ENCODE results near the gene TAOK2. TPM values are rescaled to one million over a fixed set of nuclear protein-coding genes. Genes with fewer than 3 reads are reported as not detected.

TAOK2 gene
- total and polyA plus RNA-seq, 2 of the 13 experiments (the other 11 are each of a cell fraction or from before 2014, with no cell fraction given) = 17.4 to 43.2 TPM

- TF ChIP-seq PATZ1 (CRISPR knock-in tag; IDR thresholded peaks at IDR 0.05) = peak; percentile 94
- 0 out of 2 replicates have a peak, but pooled peaks have one; percentile 67 for TF ChIP-seq SNAI1 (CRISPR knock-in tag; IDR thresholded peaks at IDR 0.05; ENCODE audit: borderline replicate concordance)
- TF ChIP-seq GMEB1 (CRISPR knock-in tag; IDR thresholded peaks at IDR 0.05; ENCODE audit: borderline replicate concordance) = peak; percentile 62
- no peak for TF ChIP-seq ZNF24 (IDR thresholded peaks at IDR 0.05)
- no peak for TF ChIP-seq ATM (IDR thresholded peaks at IDR 0.05; ENCODE audit: borderline replicate concordance)
- no peak for TF ChIP-seq CEBPB (IDR thresholded peaks at IDR 0.05; ENCODE audit: borderline replicate concordance, low read depth, low read length)
- peak; percentile 52 for TF ChIP-seq GATAD2A (CRISPR knock-in tag; IDR thresholded peaks at IDR 0.05)
- peak; percentile 78 for TF ChIP-seq BORCS8-MEF2B (CRISPR knock-in tag; IDR thresholded peaks at IDR 0.05)
- TF ChIP-seq ZNF253 (CRISPR knock-in tag; IDR thresholded peaks at IDR 0.05; ENCODE audit: borderline replicate concordance) = no peak
- peak; percentile 88 for TF ChIP-seq XRCC5 (optimal IDR thresholded peaks at IDR 0.05; ENCODE audit: low read length)
- peak; percentile 74; the same call in 1 of the 2 replicates for TF ChIP-seq ZNF558 (CRISPR knock-in tag; IDR thresholded peaks at IDR 0.05; ENCODE audit: borderline replicate concordance)
- TF ChIP-seq ZSCAN20 (CRISPR knock-in tag; IDR thresholded peaks at IDR 0.05; ENCODE audit: borderline replicate concordance) = no peak
- peak; percentile 75; the same call in 1 of the 2 replicates for TF ChIP-seq ZNF564 (CRISPR knock-in tag; IDR thresholded peaks at IDR 0.05)
- no peak for TF ChIP-seq MAFK (conservative IDR thresholded peaks at IDR 0.05 in 1 of 2, IDR thresholded peaks at IDR 0.05 in 1 of 2; ENCODE audit: low read length in 2 of 2)
- TF ChIP-seq, protein P1, sequence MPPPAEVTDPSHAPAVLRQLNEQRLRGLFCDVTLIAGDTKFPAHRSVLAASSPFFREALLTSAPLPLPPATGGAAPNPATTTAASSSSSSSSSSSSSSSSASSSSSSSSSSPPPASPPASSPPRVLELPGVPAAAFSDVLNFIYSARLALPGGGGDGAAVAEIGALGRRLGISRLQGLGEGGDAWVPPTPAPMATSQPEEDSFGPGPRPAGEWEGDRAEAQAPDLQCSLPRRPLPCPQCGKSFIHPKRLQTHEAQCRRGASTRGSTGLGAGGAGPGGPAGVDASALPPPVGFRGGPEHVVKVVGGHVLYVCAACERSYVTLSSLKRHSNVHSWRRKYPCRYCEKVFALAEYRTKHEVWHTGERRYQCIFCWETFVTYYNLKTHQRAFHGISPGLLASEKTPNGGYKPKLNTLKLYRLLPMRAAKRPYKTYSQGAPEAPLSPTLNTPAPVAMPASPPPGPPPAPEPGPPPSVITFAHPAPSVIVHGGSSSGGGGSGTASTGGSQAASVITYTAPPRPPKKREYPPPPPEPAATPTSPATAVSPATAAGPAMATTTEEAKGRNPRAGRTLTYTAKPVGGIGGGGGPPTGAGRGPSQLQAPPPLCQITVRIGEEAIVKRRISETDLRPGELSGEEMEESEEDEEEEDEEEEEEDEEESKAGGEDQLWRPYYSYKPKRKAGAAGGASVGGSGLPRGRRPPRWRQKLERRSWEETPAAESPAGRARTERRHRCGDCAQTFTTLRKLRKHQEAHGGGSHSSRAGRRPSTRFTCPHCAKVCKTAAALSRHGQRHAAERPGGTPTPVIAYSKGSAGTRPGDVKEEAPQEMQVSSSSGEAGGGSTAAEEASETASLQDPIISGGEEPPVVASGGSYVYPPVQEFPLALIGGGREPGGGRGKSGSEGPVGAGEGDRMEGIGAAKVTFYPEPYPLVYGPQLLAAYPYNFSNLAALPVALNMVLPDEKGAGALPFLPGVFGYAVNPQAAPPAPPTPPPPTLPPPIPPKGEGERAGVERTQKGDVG (CRISPR knock-in tag; IDR thresholded peaks at IDR 0.05; ENCODE audit: borderline replicate concordance) = no peak
- no peak for TF ChIP-seq MBNL3 (CRISPR knock-in tag; conservative IDR thresholded peaks at IDR 0.05)
- TF ChIP-seq KAT7 (CRISPR knock-in tag; IDR thresholded peaks at IDR 0.05; ENCODE audit: borderline replicate concordance) = peak; percentile 70; the same call in 1 of the 2 replicates
- peak; percentile 88; the same call in 2 of the 3 replicates for TF ChIP-seq MXI1 (IDR thresholded peaks at IDR 0.05; ENCODE audit: borderline replicate concordance, low read depth, low read length)
- TF ChIP-seq SKIL (CRISPR knock-in tag; IDR thresholded peaks at IDR 0.05; ENCODE audit: borderline replicate concordance) = no peak
These were observed 12.0 kb upstream of the TAOK2 start, which contains the start of gene TMEM219 (continued) for GRCh38 chr16:29961479-29962343.

Measured in HepG2 (cell line).